ENCODE results near the gene MCTP2. TPM values are rescaled to one million over a fixed set of nuclear protein-coding genes. Genes with fewer than 3 reads are reported as not detected.

The MCTP2 gene
- total RNA-seq, 4 donors from 2014 or later = 35.2 to 84.0 (median 61.2) TPM

DNA sequence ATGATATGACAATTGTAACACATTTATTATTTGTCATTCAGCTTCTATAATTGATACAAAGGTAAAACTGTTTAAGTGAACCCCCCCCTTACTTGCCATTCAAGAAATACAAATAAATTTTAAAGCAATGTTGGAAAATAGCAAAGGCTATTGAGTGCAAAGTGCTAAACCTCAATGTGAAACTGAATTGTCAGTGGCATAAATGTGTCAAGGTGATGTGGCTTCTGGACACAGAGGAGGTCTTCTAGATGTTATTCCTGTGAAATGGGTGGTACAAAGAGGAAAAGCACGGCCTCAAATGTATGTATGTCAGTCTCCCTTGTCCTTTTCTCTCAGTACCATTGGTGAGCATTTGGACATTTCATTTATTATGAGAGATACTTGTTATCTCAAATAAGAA lies 149.4 kb downstream of the MCTP2 start:
- Histone ChIP-seq H3K4me1 (no peaks in the 10 kb centered on the region), H3K9me3 (no peaks in the 10 kb centered on the region), H3K4me3 (replicated peaks in 1 of 3) (no peak overlapping the region), H3K27ac (no peak overlapping the region), H3K27me3 (no peaks in the 10 kb centered on the region), H3K36me3 (no peaks in the 10 kb centered on the region)
- TF ChIP-seq, protein P1, sequence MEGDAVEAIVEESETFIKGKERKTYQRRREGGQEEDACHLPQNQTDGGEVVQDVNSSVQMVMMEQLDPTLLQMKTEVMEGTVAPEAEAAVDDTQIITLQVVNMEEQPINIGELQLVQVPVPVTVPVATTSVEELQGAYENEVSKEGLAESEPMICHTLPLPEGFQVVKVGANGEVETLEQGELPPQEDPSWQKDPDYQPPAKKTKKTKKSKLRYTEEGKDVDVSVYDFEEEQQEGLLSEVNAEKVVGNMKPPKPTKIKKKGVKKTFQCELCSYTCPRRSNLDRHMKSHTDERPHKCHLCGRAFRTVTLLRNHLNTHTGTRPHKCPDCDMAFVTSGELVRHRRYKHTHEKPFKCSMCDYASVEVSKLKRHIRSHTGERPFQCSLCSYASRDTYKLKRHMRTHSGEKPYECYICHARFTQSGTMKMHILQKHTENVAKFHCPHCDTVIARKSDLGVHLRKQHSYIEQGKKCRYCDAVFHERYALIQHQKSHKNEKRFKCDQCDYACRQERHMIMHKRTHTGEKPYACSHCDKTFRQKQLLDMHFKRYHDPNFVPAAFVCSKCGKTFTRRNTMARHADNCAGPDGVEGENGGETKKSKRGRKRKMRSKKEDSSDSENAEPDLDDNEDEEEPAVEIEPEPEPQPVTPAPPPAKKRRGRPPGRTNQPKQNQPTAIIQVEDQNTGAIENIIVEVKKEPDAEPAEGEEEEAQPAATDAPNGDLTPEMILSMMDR (IDR thresholded peaks at IDR 0.05) = no peak
- TF ChIP-seq POLR2A (IDR thresholded peaks at IDR 0.05) = no peak
- intact Hi-C loops (cut with DNase I) = no loop called here
- DNase-seq = no peak
- WGBS, 2 donors = 91 to 98% methylated on average over 1 of the region's 1 CpG

DNA sequence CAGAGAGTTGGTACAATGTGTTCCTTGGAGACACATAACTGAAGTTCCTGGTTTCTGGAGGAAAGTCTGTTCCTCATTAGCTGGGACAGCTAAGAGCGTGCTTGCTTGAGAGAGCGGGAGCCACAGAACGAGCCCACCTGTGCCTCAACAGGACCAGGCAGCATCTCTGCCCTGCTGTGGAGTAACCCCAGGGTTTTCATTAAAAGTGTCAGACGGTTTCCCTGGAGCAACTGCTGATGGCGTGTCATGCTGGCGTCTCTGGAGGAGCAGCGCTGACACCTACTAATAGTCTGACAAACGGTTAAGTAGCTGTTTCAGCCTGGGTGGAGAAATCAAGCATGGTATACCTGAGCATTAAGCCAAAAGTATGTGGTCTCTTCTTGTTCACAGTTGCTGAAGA lies 150.0 kb downstream of the MCTP2 start:
- H3K27me3 ChIP-seq = no peaks in the 10 kb centered on the region
- DNase-seq = no peak
- no peak overlapping the region for H3K27ac ChIP-seq
- no peaks in the 10 kb centered on the region for H3K36me3 ChIP-seq
- intact Hi-C loops (cut with DNase I) = no loop called here
- WGBS, 2 donors = 87 to 94% methylated on average over 8 of the region's 8 CpGs
- no peaks in the 10 kb centered on the region for H3K9me3 ChIP-seq
- no peak for TF ChIP-seq POLR2A (IDR thresholded peaks at IDR 0.05)
- TF ChIP-seq, protein P1 (IDR thresholded peaks at IDR 0.05) = no peak
- H3K4me1 ChIP-seq = no peaks in the 10 kb centered on the region
- no peak overlapping the region for H3K4me3 ChIP-seq (replicated peaks in 1 of 3)

- H3K4me1 ChIP-seq = no peaks in the 10 kb centered on the region
- H3K4me3 ChIP-seq (replicated peaks in 1 of 3) = no peak overlapping the region
- no peak for DNase-seq
- no peaks in the 10 kb centered on the region for H3K36me3 ChIP-seq
- no peaks in the 10 kb centered on the region for H3K9me3 ChIP-seq
- no peaks in the 10 kb centered on the region for H3K27me3 ChIP-seq
- 91 to 93% methylated on average over 3 of the region's 3 CpGs for WGBS, 2 donors
- no peak overlapping the region for H3K27ac ChIP-seq
- TF ChIP-seq POLR2A (IDR thresholded peaks at IDR 0.05) = no peak
- intact Hi-C loops (cut with DNase I) = no loop called here
Observed at GRCh38 chr15:94383041-94383440, 151.7 kb downstream of the MCTP2 start.

DNA sequence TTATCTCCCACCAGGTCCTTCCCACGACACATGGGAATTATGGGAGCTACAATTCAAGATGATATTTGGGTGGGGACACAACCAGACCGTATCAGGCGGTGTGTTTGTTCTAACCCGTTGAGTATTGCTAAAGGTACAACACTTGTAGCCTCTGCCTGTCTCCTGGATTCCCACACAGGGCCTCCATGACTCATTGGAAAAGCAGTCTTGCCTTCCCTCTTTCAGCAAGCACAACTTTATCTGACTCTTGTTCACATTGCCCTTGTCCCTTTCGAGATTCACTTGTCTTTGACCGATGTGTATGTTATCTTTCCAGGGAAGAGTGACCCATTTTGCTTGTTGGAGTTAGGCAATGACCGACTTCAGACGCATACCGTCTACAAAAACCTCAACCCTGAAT lies 152.3 kb downstream of the MCTP2 start:
- TF ChIP-seq POLR2A (IDR thresholded peaks at IDR 0.05) = no peak
- TF ChIP-seq, protein P1 (IDR thresholded peaks at IDR 0.05) = no peak
- no peaks in the 10 kb centered on the region for H3K36me3 ChIP-seq

DNA sequence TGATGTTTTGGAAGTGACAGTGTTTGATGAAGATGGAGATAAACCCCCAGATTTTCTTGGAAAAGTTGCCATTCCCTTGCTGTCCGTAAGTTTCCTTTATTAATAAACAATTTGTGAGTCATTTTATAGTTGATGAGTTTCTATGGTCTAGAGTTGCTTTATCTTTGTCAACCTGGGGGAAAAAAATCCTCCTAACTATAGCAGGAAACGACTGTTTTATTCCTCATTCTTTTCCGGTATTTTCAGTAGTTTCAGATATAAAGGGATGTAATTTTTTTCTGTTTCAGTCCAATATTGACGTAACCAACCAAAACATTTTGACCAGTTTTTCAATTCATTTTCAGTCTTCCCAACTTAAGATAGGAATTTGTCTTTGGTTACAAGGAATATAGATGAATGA lies 154.1 kb downstream of the MCTP2 start:
- Histone ChIP-seq H3K4me1 (no peaks in the 10 kb centered on the region), H3K27me3 (no peaks in the 10 kb centered on the region), H3K9me3 (no peaks in the 10 kb centered on the region), H3K27ac (no peak overlapping the region), H3K36me3 (no peaks in the 10 kb centered on the region), H3K4me3 (replicated peaks in 1 of 3) (no peak overlapping the region)
- intact Hi-C loops (cut with DNase I) = no loop called here
- DNase-seq = no peak
- 76% methylated on average over 4 of the region's 4 CpGs for WGBS, 2 donors
- TF ChIP-seq, protein P1 (IDR thresholded peaks at IDR 0.05) = no peak
- TF ChIP-seq POLR2A (IDR thresholded peaks at IDR 0.05) = no peak

More for the DNA sequence above, 152.3 kb downstream of the MCTP2 start:
- Histone ChIP-seq H3K9me3 (no peaks in the 10 kb centered on the region), H3K4me1 (no peaks in the 10 kb centered on the region), H3K4me3 (replicated peaks in 1 of 3) (no peak overlapping the region), H3K27me3 (no peaks in the 10 kb centered on the region), H3K27ac (no peak overlapping the region)
- intact Hi-C loops (cut with DNase I) = no loop called here
- WGBS, 2 donors = 93 to 99% methylated on average over 9 of the region's 9 CpGs
- DNase-seq = no peak

DNA sequence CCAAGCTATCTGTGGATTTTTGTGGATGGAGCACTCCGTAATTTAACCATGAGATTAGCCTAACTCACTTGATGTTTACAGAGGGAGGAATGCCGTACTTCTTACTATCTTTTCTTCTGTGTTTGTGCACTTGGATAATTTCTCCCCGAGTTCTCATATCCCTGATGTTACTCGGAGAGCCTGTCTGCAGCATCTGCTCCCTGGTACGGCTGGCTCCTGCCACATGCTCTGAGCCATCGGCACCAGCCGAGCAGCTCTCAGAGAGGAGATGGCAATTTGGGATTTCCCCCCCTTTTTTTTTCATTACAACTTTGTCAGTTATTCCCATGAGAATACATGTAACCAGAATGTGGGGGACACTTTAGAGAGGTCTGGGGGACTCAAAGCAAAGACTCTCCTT lies 155.0 kb downstream of the MCTP2 start:
- intact Hi-C loops (cut with DNase I) = no loop called here
- no peak for TF ChIP-seq POLR2A (IDR thresholded peaks at IDR 0.05)
- TF ChIP-seq, protein P1 (IDR thresholded peaks at IDR 0.05) = no peak
- no peaks in the 10 kb centered on the region for H3K4me1 ChIP-seq
- no peaks in the 10 kb centered on the region for H3K27me3 ChIP-seq
- no peaks in the 10 kb centered on the region for H3K9me3 ChIP-seq
- no peak for DNase-seq
- H3K4me3 ChIP-seq (replicated peaks in 1 of 3) = no peak overlapping the region
- no peak overlapping the region for H3K27ac ChIP-seq
- whole genome bisulfite sequencing, 2 donors = 93 to 94% methylated on average over 7 of the region's 7 CpGs
- H3K36me3 ChIP-seq = no peaks in the 10 kb centered on the region
